Caco-2 (cell line): ENCODE results near the gene JMJD8. TPM values are rescaled to one million over a fixed set of nuclear protein-coding genes. Genes with fewer than 3 reads are reported as not detected.
A peak's percentile ranks its signal among the peaks of the same experiment; 100 is the strongest.

Experiments used
- BruUV-seq: library from RNA; stranded (reverse); fragments of 400-500 nt; replicated peaks from 2 replicates; lab custom pipeline; 2021; lab: Mats Ljungman, UMichigan
- CTCF ChIA-PET: fragments of 300-600 bp; sonication (Branson Sonifier 250); formaldehyde crosslinking; loops from one replicate; lab custom pipeline; 2022; ENCODE audit warnings: antibody characterized with exemption; lab: Charles Lee
- POLR2A ChIA-PET: fragments of 300-600 bp; sonication (Branson Sonifier 250); formaldehyde crosslinking; loops from one replicate; lab custom pipeline; 2022; ENCODE audit warnings: antibody characterized with exemption; lab: Charles Lee
- DNase-seq, 2 experiments: peaks; one replicate each; pipeline versions ENCODE4 v3.0.0 to v3.0.0-alpha.2; 2020 to 2022
- H3K27me3 ChIP-seq: replicated peaks from 2 replicates; pipeline ENCODE4 v1.6.0; 2011; ENCODE audit warnings: low read length; ENCODE audit not compliant: control insufficient read depth, insufficient read depth
- H3K36me3 ChIP-seq: 2 replicates; pipeline ENCODE4 v1.5.1; 2011; ENCODE audit warnings: low read length; ENCODE audit not compliant: control insufficient read depth, insufficient read depth
- H3K4me1 ChIP-seq: fragments of 250-450 bp; sonication (Bioruptor Pico); 2 replicates; pipeline ENCODE4 v1.5.1; 2020; ENCODE audit warnings: mild to moderate bottlenecking
- H3K4me3 ChIP-seq: 2 replicates; pipeline ENCODE4 v1.5.1; 2011; ENCODE audit warnings: low read depth, mild to moderate bottlenecking, control low read depth, low read length
- H3K9me3 ChIP-seq: fragments of 250-450 bp; sonication (Bioruptor Pico); 2 replicates; pipeline ENCODE4 v1.5.1; 2020; ENCODE audit warnings: mild to moderate bottlenecking, moderate library complexity
- H3K27ac Mint-ChIP-seq: one replicate; pipeline ENCODE4 v1.8.0; 2022; ENCODE audit warnings: mixed read lengths; ENCODE audit not compliant: unreplicated experiment
- H3K27me3 Mint-ChIP-seq: one replicate; pipeline ENCODE4 v1.8.0; 2022; ENCODE audit warnings: mixed read lengths; ENCODE audit not compliant: insufficient read depth, unreplicated experiment
- H3K36me3 Mint-ChIP-seq: one replicate; pipeline ENCODE4 v1.8.0; 2022; ENCODE audit warnings: mild to moderate bottlenecking, mixed read lengths; ENCODE audit not compliant: insufficient read depth, unreplicated experiment
- H3K4me1 Mint-ChIP-seq: one replicate; pipeline ENCODE4 v1.8.0; 2022; ENCODE audit warnings: low read depth, mixed read lengths; ENCODE audit not compliant: unreplicated experiment
- H3K4me3 Mint-ChIP-seq: one replicate; pipeline ENCODE4 v1.8.0; 2022; ENCODE audit warnings: mild to moderate bottlenecking, moderate library complexity, mixed read lengths; ENCODE audit not compliant: unreplicated experiment
- H3K9me3 Mint-ChIP-seq: one replicate; pipeline ENCODE4 v1.8.0; 2022; ENCODE audit warnings: mixed read lengths; ENCODE audit not compliant: unreplicated experiment
- intact Hi-C: fragments of 100-400 bp; cut with micrococcal nuclease; formaldehyde crosslinking; loops from one replicate; pipeline ENCODE4 v1.10.0; 2022; ENCODE audit not compliant: unreplicated experiment
- total RNA-seq: library from RNA; stranded (reverse); gene quantifications from 2 replicates; pipeline ENCODE4 v1.2.3, GENCODE V29; 2022
- TF ChIP-seq, protein P1 (sequence below), 2 experiments: fragments of 200-600 bp in 1 of 2; IDR thresholded peaks; 1 replicate in 1 of 2; 2 replicates in 1 of 2; pipeline versions ENCODE4 v1.5.1 to v1.8.0; 2011 to 2022; ENCODE audit warnings: antibody characterized with exemption in 1 of 2, control low read depth in 1 of 2, inconsistent platforms in 1 of 2, low read depth in 1 of 2, low read length in 1 of 2, mild to moderate bottlenecking in 1 of 2, moderate library complexity in 1 of 2; ENCODE audit not compliant: insufficient read depth in 1 of 2, severe bottlenecking in 1 of 2, unreplicated experiment in 1 of 2

Gene JMJD8
- total RNA-seq, 1 experiment from 2014 or later = 52.4 TPM

DNA sequence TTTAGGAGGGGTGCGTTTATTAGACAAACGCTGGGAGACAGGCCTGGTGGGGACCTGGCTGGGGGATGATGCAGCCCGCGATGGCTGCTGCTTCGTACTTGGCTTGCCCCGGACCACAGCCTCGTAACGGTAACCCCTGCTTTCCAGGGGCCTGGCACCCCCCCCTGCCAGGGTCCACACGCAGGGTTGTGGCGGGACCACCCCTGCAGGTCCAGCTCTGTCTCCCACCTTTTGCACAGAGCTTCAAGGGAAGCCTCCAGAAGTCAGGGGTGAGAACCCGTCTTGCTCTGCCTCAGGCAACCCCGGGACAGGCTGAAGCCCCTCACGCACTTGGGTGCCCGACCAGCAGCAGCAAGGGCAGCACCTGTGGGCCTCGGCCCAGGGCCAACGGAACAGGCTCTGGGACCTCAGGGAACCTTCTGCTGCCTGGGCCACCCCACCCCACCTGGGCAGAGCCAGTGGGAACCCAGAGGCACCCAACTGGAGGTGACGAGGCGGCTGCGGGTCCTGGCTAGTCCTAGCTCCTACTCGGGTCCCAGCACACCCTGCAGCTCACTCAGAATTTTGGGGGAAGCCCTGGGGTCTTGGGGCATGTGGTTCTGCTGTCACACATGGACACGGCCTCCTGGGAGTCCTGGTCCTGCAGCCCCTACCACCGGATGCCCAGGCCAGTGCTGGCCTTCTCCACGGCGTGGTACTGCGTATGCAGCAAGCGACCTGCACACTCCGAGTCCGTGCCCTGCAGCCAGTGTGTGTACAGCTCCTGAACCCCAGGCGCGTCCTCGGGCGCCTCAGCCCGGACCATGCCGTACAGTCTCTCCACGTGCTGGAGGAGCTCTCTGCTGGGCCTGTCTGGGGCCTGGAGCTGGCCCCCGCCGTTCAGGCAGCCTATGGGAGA is 45.9 kb upstream of the JMJD8 start:
- CTCF ChIA-PET = interaction anchor here (0.6 kb wide), 1 partner anchor 600 kb away, joined by 4 read pairs; no protein-coding TSS in a partner anchor

DNA sequence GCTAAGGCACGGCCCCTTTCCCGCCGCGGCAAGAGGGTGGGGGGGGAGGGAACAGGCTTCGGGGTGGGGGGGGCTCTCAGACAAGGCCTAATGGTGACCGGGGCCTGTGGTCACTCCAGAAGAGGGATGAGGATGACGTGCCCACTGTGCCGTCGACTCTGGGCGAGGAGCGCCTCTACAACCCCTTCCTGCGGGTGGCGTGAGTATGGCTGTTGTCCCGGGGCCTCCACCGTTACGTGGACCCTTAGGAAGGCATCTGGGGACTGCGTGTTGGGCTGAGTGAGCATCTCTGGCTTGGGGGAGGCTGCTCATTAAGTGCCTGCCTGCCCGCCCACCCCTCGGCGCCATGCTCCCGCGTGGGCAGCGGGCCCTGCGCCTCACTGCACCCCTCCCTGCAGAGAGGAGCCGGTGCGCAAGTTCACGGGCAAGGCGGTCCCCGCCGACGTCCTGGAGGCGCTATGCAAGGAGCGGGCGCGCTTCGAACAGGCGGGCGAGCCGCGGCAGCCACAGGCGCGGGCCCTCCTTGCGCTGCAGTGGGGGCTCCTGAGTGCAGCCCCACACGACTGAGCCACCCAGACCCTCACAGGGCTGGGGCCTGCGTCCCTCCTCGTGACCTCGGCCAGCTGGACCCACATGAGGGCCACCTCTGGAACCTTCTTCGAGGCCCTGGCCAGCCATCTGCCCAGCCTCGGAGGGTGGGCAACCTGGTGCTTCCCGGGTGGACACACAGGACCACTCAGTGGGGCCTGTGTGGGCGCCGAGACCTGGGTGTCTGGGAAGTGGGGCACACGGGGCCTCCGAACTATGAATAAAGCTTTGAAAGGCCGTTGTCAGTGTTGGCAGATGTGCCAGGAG is 45.0 kb upstream of the JMJD8 start:
- ChIA-PET POLR2A (interaction anchor here (0.6 to 1.5 kb wide), 2 partner anchors 12 to 20 kb away, joined by 3 read pairs; partner anchors contain the start of gene CIAO3), CTCF (interaction anchor here (0.6 kb wide), 1 partner anchor 601 kb away, joined by 4 read pairs; no protein-coding TSS in a partner anchor)
- Mint-ChIP-seq H3K27me3 (no peaks in the 10 kb centered on the region), H3K4me3 (peak overlapping the region; percentile 64), H3K4me1 (no peaks in the 10 kb centered on the region), H3K27ac (no peak overlapping the region), H3K9me3 (no peaks in the 10 kb centered on the region), H3K36me3 (peaks cover 26% of the 10 kb centered on the region)
- no peaks in the 10 kb centered on the region for H3K36me3 ChIP-seq
- H3K4me3 ChIP-seq = peak overlapping the region; percentile 65
- intact Hi-C loops = no loop called here
- no peak for DNase-seq
- BruUV-seq = no TSS peak
- no peaks in the 10 kb centered on the region for H3K27me3 ChIP-seq
- TF ChIP-seq, protein P1, sequence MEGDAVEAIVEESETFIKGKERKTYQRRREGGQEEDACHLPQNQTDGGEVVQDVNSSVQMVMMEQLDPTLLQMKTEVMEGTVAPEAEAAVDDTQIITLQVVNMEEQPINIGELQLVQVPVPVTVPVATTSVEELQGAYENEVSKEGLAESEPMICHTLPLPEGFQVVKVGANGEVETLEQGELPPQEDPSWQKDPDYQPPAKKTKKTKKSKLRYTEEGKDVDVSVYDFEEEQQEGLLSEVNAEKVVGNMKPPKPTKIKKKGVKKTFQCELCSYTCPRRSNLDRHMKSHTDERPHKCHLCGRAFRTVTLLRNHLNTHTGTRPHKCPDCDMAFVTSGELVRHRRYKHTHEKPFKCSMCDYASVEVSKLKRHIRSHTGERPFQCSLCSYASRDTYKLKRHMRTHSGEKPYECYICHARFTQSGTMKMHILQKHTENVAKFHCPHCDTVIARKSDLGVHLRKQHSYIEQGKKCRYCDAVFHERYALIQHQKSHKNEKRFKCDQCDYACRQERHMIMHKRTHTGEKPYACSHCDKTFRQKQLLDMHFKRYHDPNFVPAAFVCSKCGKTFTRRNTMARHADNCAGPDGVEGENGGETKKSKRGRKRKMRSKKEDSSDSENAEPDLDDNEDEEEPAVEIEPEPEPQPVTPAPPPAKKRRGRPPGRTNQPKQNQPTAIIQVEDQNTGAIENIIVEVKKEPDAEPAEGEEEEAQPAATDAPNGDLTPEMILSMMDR (IDR thresholded peaks at IDR 0.05; ENCODE audit: insufficient read depth in 1 of 2, low read depth in 1 of 2, low read length in 1 of 2, severe bottlenecking in 1 of 2, unreplicated experiment in 1 of 2) = no peak
- H3K4me1 ChIP-seq = peaks cover 3% of the 10 kb centered on the region; the same call in 1 of the 2 replicates
- no peaks in the 10 kb centered on the region for H3K9me3 ChIP-seq

More for the DNA sequence above, 45.9 kb upstream of the JMJD8 start:
- no peaks in the 10 kb centered on the region for H3K4me1 Mint-ChIP-seq
- no peak overlapping the region for H3K4me3 Mint-ChIP-seq
- Histone ChIP-seq H3K4me1 (peaks cover 3% of the 10 kb centered on the region; the same call in 1 of the 2 replicates), H3K4me3 (no peak overlapping the region), H3K27me3 (no peaks in the 10 kb centered on the region), H3K36me3 (no peaks in the 10 kb centered on the region), H3K9me3 (no peaks in the 10 kb centered on the region)
- BruUV-seq = no TSS peak
- POLR2A ChIA-PET = interaction anchor here (0.6 kb wide), 1 partner anchor 19 kb away, joined by 3 read pairs; no protein-coding TSS in a partner anchor
- peaks cover 32% of the 10 kb centered on the region for H3K36me3 Mint-ChIP-seq
- TF ChIP-seq, protein P1 (IDR thresholded peaks at IDR 0.05; ENCODE audit: insufficient read depth in 1 of 2, low read depth in 1 of 2, low read length in 1 of 2, severe bottlenecking in 1 of 2, unreplicated experiment in 1 of 2) = no peak
- intact Hi-C loops = no loop called here
- no peak for DNase-seq
- no peak overlapping the region for H3K27ac Mint-ChIP-seq
- no peaks in the 10 kb centered on the region for H3K27me3 Mint-ChIP-seq
- H3K9me3 Mint-ChIP-seq = no peaks in the 10 kb centered on the region
